GM12875 (cell line): ENCODE measurements around the gene MIER2.
A peak's percentile ranks its signal among the peaks of the same experiment; 100 is the strongest.

Source experiments
- H3K4me3 ChIP-seq: one replicate; pipeline ENCODE4 v1.5.1; 2011; ENCODE audit warnings: low read depth, low read length, control low read depth
- CTCF ChIP-seq: IDR thresholded peaks from 2 replicates; pipeline ENCODE4 v1.5.1; 2011; ENCODE audit warnings: low read depth, mild to moderate bottlenecking, control low read depth, inconsistent platforms, low read length, moderate library complexity, borderline replicate concordance; ENCODE audit not compliant: insufficient read depth

Gene MIER2

GRCh38 chr19:295687-296370 lies 48.8 kb downstream of the MIER2 start:
- no peak for TF ChIP-seq CTCF
- H3K4me3 ChIP-seq, result no peak overlapping the region

GRCh38 chr19:294946-295686 lies 49.5 kb downstream of the MIER2 start:
- H3K4me3 ChIP-seq, result no peak overlapping the region
- TF ChIP-seq CTCF, result peak; percentile 89

GRCh38 chr19:294341-294945 lies 50.2 kb downstream of the MIER2 start:
- H3K4me3 ChIP-seq, result no peak overlapping the region
- TF ChIP-seq CTCF, result no peak

DNA sequence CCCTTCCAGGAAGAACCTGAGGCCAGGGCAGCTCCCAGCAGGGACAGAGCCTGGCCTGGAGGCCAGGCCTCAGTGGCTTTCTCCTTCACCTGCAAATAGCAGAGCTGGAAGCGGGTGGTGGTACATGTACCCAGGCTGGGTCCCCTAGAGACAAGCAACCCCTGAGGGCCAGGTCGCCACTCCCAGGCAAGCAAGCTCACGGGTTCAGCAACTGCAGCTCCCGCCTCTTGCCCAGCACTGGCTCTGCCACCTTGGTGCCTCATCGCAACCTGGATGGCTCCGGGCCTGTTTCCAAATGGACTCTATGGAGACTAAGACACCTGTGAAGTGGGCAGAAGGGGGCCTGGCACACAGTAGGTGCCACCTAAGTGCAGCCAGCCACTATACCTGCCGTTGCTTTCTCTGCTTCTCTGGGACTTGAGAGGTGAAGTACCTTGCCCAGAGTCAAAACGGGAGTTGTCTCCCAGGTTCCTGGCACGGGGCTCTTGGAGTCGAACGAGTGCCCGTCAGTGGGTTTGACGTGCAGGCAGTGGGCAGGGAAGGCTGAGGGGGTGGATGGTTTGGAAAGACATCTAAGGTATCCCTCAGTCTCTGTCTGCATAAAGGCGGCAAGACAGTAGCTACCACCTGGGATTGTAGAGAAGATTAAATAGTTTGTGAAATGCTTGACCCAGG lies 51.0 kb downstream of the MIER2 start:
- no peak for TF ChIP-seq CTCF
- H3K4me3 ChIP-seq, result no peak overlapping the region

- no peak overlapping the region for H3K4me3 ChIP-seq
- TF ChIP-seq CTCF, result no peak
These were observed 51.6 kb downstream of the MIER2 start for GRCh38 chr19:292951-293350.

DNA sequence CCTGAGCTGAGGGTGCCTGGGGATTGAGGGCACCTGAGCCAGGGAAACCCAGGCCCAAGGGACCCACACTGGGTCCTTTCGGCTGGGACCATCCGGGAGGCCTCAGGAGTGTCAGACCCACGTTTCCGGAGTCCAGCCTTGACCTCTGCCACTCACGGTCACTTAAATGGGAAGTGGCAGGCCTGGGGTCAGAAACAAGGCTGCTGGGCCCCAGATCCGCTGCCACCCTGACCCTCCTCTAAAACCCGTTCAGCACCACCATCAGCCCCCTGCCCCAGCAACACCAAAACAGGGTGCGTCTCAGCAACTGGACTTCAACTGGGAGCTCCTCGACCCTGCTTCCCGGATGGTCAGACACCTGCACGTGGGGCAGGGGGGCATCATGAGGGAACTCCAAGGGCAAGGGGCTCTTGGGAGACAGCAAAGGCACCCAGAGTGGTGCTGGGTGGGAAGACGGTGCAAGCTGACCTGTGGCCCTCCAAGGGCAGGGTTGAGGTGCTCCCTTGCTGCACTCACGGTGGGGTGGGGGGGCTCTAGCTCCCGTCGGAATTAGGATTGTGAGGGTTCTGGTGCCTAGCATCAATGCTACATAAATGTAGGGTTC lies 52.2 kb downstream of the MIER2 start:
- no peak overlapping the region for H3K4me3 ChIP-seq
- TF ChIP-seq CTCF, result no peak
